HG03460 (cell line): Measurements from ENCODE around the gene FAM43A.
A peak's percentile ranks its signal among the peaks of the same experiment; 100 is the strongest.

Experiments used
- ATAC-seq: cut with Tn5 transposase; IDR thresholded peaks from one replicate; pipeline ENCODE4 v1.9.1; 2021; ENCODE audit not compliant: unreplicated experiment

The FAM43A gene

GRCh38 chr3:194675680-194676079, 10.0 kb upstream of the FAM43A start:
- ATAC-seq: no peak

- ATAC-seq: no peak
Measured at GRCh38 chr3:194676471-194676870, 9.2 kb upstream of the FAM43A start.

- ATAC-seq: no peak
Measured at GRCh38 chr3:194680888-194681615, 4.6 kb upstream of the FAM43A start.

- ATAC-seq: no peak
Measured at GRCh38 chr3:194682189-194682693, 3.4 kb upstream of the FAM43A start.

GRCh38 chr3:194682694-194683310, 2.9 kb upstream of the FAM43A start:
- peak; percentile 59 for ATAC-seq

- no peak for ATAC-seq
Measured at GRCh38 chr3:194683380-194683779, 2.3 kb upstream of the FAM43A start.

- ATAC-seq: no peak
Measured at GRCh38 chr3:194685065-194685717, 492 bp upstream of the FAM43A start.

- ATAC-seq: no peak
Measured at GRCh38 chr3:194686414-194686815, 732 bp downstream of the FAM43A start.

- no peak for ATAC-seq
Measured at GRCh38 chr3:194686816-194687637, 1.3 kb downstream of the FAM43A start.

- peak; percentile 37 for ATAC-seq
Measured at GRCh38 chr3:194687638-194688199, 2.0 kb downstream of the FAM43A start.

GRCh38 chr3:194688200-194688740, 2.6 kb downstream of the FAM43A start:
- peak; percentile 31 for ATAC-seq

- ATAC-seq: no peak
Measured at GRCh38 chr3:194688946-194689345, 3.3 kb downstream of the FAM43A start.

GRCh38 chr3:194689493-194689944, 3.8 kb downstream of the FAM43A start:
- ATAC-seq: no peak

GRCh38 chr3:194690501-194691372, 5.1 kb downstream of the FAM43A start:
- no peak for ATAC-seq

- peak; percentile 60 for ATAC-seq
Measured at GRCh38 chr3:194691481-194692283, 6.0 kb downstream of the FAM43A start.

GRCh38 chr3:194696702-194697101, 11.0 kb downstream of the FAM43A start:
- no peak for ATAC-seq

- ATAC-seq: no peak
Measured at GRCh38 chr3:194702545-194702944, 16.9 kb downstream of the FAM43A start.

GRCh38 chr3:194705227-194705626, 19.5 kb downstream of the FAM43A start:
- ATAC-seq: no peak

- no peak for ATAC-seq
Measured at GRCh38 chr3:194705761-194706160, 20.1 kb downstream of the FAM43A start.
